Hippocampal formation (tissue), 2 donors: ENCODE measurements around the gene CASP10.
"Not testable (repeated sequence)": the region's sequence is repeated elsewhere in the genome, so short reads cannot be mapped to it uniquely, and the experiment has no call there.

Experiments used
- DNase-seq, 2 donors: peaks; one replicate each; lab custom pipeline; 2025; lab: John Stamatoyannopoulos, UW

Gene CASP10

GRCh38 chr2:201156036-201156435 lies 26.9 kb upstream of the CASP10 start:
- no peak for DNase-seq

GRCh38 chr2:201156640-201157039 lies 26.3 kb upstream of the CASP10 start:
- no peak for DNase-seq

- no peak for DNase-seq
These were observed 25.2 kb upstream of the CASP10 start for GRCh38 chr2:201157694-201158093.

GRCh38 chr2:201158111-201158929 lies 24.6 kb upstream of the CASP10 start:
- DNase-seq, result peak; percentile 74 to 92

- no peak for DNase-seq
These were observed 18.8 kb upstream of the CASP10 start for GRCh38 chr2:201164166-201164565.

GRCh38 chr2:201167546-201167945 lies 15.4 kb upstream of the CASP10 start:
- DNase-seq, result no peak

GRCh38 chr2:201168496-201168895 lies 14.4 kb upstream of the CASP10 start:
- not testable (repeated sequence) for DNase-seq

GRCh38 chr2:201171259-201171814 lies 11.6 kb upstream of the CASP10 start:
- DNase-seq, result no peak

- DNase-seq, result no peak
These were observed 10.7 kb upstream of the CASP10 start for GRCh38 chr2:201172279-201172678.

GRCh38 chr2:201174687-201175086 lies 8.3 kb upstream of the CASP10 start:
- no peak for DNase-seq

- DNase-seq, result no peak
These were observed 6.9 kb upstream of the CASP10 start for GRCh38 chr2:201176081-201176481.

- DNase-seq, result no peak
These were observed 2.9 kb upstream of the CASP10 start for GRCh38 chr2:201180010-201180409.

- DNase-seq, result no peak
These were observed 405 bp downstream of the CASP10 start for GRCh38 chr2:201183365-201183727.

GRCh38 chr2:201183835-201184234 lies 894 bp downstream of the CASP10 start:
- not testable (repeated sequence) for DNase-seq

- not testable (repeated sequence) for DNase-seq
These were observed 1.3 kb downstream of the CASP10 start for GRCh38 chr2:201184248-201184647.

- no peak for DNase-seq
These were observed 2.9 kb downstream of the CASP10 start for GRCh38 chr2:201185863-201186262.

- DNase-seq, result no peak
These were observed 4.0 kb downstream of the CASP10 start for GRCh38 chr2:201186982-201187381.

GRCh38 chr2:201188449-201188848 lies 5.5 kb downstream of the CASP10 start:
- DNase-seq, result no peak

GRCh38 chr2:201191132-201191875 lies 8.4 kb downstream of the CASP10 start:
- DNase-seq, result no peak

- no peak for DNase-seq
These were observed 11.2 kb downstream of the CASP10 start for GRCh38 chr2:201194097-201194496.

- no peak for DNase-seq
These were observed 12.4 kb downstream of the CASP10 start for GRCh38 chr2:201195331-201195730.

GRCh38 chr2:201196003-201196402 lies 13.1 kb downstream of the CASP10 start:
- DNase-seq, result no peak

GRCh38 chr2:201196803-201197202 lies 13.9 kb downstream of the CASP10 start:
- no peak for DNase-seq
